ENCODE data around the gene TMIGD3. TPM values are rescaled to one million over a fixed set of nuclear protein-coding genes. Genes with fewer than 3 reads are reported as not detected.

TMIGD3 gene
- total and polyA plus RNA-seq, 8 donors: 1.2 to 7.6 (median 4.6) TPM; not detected in 4

GRCh38 chr1:111475701-111476100, 27.7 kb downstream of the TMIGD3 start:
- WGBS, 5 donors: 75 to 86% (median 79%) methylated on average over 5 of the region's 5 CpGs
- H3K4me3 ChIP-seq: peak overlapping the region in 1 of 4 donors; percentile 13
- H3K36me3 ChIP-seq: peaks cover 0 to 50% (median 14%) of the 10 kb centered on the region in 4 donors
- H3K4me1 ChIP-seq: peaks cover 0 to 38% (median 5%) of the 10 kb centered on the region in 4 donors
- no peak for TF ChIP-seq CTCF (IDR thresholded peaks at IDR 0.05)
- no peak for TF ChIP-seq POLR2AphosphoS5 (IDR thresholded peaks at IDR 0.05)
- no peak for TF ChIP-seq EP300 (IDR thresholded peaks at IDR 0.05)
- TF ChIP-seq POLR2A (IDR thresholded peaks at IDR 0.05): no peak
- intact Hi-C loops (cut with DNase I; ENCODE audit: low total_unique reads): no loop called here
- H3K27ac ChIP-seq: peak overlapping the region in 4 of 5 donors; percentile 4 to 68 (median 27)
- H3K27me3 ChIP-seq: no peaks in the 10 kb centered on the region
- no peak for DNase-seq
- H3K9me3 ChIP-seq: no peaks in the 10 kb centered on the region

- intact Hi-C loops (cut with DNase I; ENCODE audit: low total_unique reads): no loop called here
- Histone ChIP-seq H3K9me3 (no peaks in the 10 kb centered on the region), H3K4me3 (peak overlapping the region in 3 of 4 donors; percentile 8 to 25 (median 15)), H3K4me1 (peaks cover 0 to 46% (median 5%) of the 10 kb centered on the region in 4 donors), H3K27ac (peak overlapping the region in 4 of 5 donors; percentile 60 to 79 (median 66)), H3K36me3 (peaks cover 0 to 62% (median 25%) of the 10 kb centered on the region in 4 donors), H3K27me3 (no peaks in the 10 kb centered on the region)
- no peak for DNase-seq
- TF ChIP-seq POLR2AphosphoS5 (IDR thresholded peaks at IDR 0.05): no peak
- TF ChIP-seq POLR2A (IDR thresholded peaks at IDR 0.05): no peak
- TF ChIP-seq CTCF (IDR thresholded peaks at IDR 0.05): no peak
- TF ChIP-seq EP300 (IDR thresholded peaks at IDR 0.05): no peak
- WGBS, 5 donors: 64 to 84% (median 69%) methylated on average over 4 of the region's 4 CpGs
These were observed 28.9 kb downstream of the TMIGD3 start for GRCh38 chr1:111474521-111474920.

- intact Hi-C loops (cut with DNase I; ENCODE audit: low total_unique reads): no loop called here
- Histone ChIP-seq H3K27me3 (no peaks in the 10 kb centered on the region), H3K4me3 (peak overlapping the region; percentile 8 to 25 (median 13)), H3K4me1 (peaks cover 0 to 46% (median 5%) of the 10 kb centered on the region in 4 donors), H3K27ac (peak overlapping the region in 4 of 5 donors; percentile 60 to 79 (median 66)), H3K36me3 (peaks cover 0 to 66% (median 29%) of the 10 kb centered on the region in 4 donors), H3K9me3 (no peaks in the 10 kb centered on the region)
- no peak for TF ChIP-seq EP300 (IDR thresholded peaks at IDR 0.05)
- DNase-seq: no peak
- WGBS, 5 donors: 54 to 74% (median 70%) methylated on average over 5 of the region's 5 CpGs
These were observed 29.3 kb downstream of the TMIGD3 start for GRCh38 chr1:111474106-111474505.

DNA sequence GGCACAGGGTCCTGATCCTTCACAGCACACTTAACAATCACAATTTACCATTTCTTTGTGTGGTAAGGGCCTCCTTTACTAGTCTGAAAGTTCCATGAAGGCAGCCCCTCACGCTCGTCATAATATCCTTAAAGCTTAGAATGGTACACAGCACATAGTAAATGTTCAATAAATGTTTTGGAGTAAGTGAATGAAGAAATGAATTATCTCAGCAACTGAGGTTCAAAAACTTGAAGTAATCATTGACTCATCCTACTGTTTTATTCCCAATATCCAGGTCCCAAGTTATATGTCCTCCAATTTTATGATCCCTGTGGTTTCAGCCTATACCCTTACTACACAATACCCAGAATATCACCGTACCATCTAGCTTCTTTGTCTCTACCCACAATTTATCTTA, 31.9 kb downstream of the TMIGD3 start:
- DNase-seq: no peak
- 92 to 98% (median 94%) methylated on average over 3 of the region's 3 CpGs for WGBS, 5 donors
- peaks cover 0 to 75% (median 47%) of the 10 kb centered on the region in 4 donors for H3K36me3 ChIP-seq
- H3K4me1 ChIP-seq: peaks cover 0 to 30% (median 2%) of the 10 kb centered on the region in 4 donors
- peak overlapping the region in 4 of 5 donors; percentile 20 to 82 (median 56) for H3K27ac ChIP-seq
- H3K9me3 ChIP-seq: no peaks in the 10 kb centered on the region
- TF ChIP-seq CTCF (IDR thresholded peaks at IDR 0.05) (no peak), EP300 (IDR thresholded peaks at IDR 0.05) (no peak), POLR2A (IDR thresholded peaks at IDR 0.05) (no peak), POLR2AphosphoS5 (IDR thresholded peaks at IDR 0.05) (no peak)
- intact Hi-C loops (cut with DNase I; ENCODE audit: low total_unique reads): no loop called here
- no peaks in the 10 kb centered on the region for H3K27me3 ChIP-seq
- H3K4me3 ChIP-seq: no peak overlapping the region

DNA sequence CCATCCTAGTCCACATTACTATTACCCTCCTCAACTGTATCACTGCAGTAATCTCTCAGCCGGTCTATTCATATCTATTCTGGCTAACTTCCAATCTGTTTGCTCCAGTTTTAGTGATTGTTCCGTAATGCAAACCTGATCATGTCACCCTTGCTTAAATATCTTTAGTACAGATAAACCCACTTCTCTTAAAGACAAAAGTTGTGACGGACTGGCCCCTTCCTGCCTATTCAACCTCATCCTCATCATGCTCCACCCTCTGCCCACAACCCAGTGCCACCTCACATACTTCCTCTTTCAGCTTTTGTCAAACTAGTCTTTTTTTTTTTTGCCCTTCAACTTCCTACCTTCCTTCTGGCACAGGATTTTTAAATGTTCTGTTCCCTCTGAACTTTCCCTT, 32.4 kb downstream of the TMIGD3 start:
- Histone ChIP-seq H3K27ac (peak overlapping the region in 4 of 5 donors; percentile 47 to 82 (median 62)), H3K9me3 (no peaks in the 10 kb centered on the region), H3K4me1 (peaks cover 0 to 25% (median under 1%) of the 10 kb centered on the region in 4 donors), H3K4me3 (no peak overlapping the region), H3K36me3 (peaks cover 1 to 80% (median 47%) of the 10 kb centered on the region in 4 donors), H3K27me3 (no peaks in the 10 kb centered on the region)
- TF ChIP-seq POLR2A (IDR thresholded peaks at IDR 0.05) (no peak), POLR2AphosphoS5 (IDR thresholded peaks at IDR 0.05) (no peak), EP300 (IDR thresholded peaks at IDR 0.05) (no peak), CTCF (IDR thresholded peaks at IDR 0.05) (no peak)
- DNase-seq: peak; percentile 50 to 74
- WGBS, 5 donors: 37 to 52% (median 44%) methylated on average over 3 of the region's 3 CpGs
- intact Hi-C loops (cut with DNase I; ENCODE audit: low total_unique reads): no loop called here

All from stomach (tissue), 9 donors.